SIG-M5 treated with dmso at 0.1 percent for 504 hours (cell line): ENCODE data around the gene SRP19.
"Not testable (repeated sequence)": the region's sequence is repeated elsewhere in the genome, so short reads cannot be mapped to it uniquely, and the experiment has no call there.

ENCODE experiments used
- DNase-seq: peaks from one replicate; lab custom pipeline; 2025; ENCODE audit not compliant: unreplicated experiment; lab: John Stamatoyannopoulos, UW

SRP19 gene

GRCh38 chr5:112869948-112870347 is 8.9 kb downstream of the SRP19 start:
- DNase-seq, result no peak

GRCh38 chr5:112870966-112871365 is 9.9 kb downstream of the SRP19 start:
- peak; percentile 49 for DNase-seq

GRCh38 chr5:112876362-112876761 is 15.3 kb downstream of the SRP19 start:
- no peak for DNase-seq

GRCh38 chr5:112878101-112878500 is 17.0 kb downstream of the SRP19 start:
- no peak for DNase-seq

DNA sequence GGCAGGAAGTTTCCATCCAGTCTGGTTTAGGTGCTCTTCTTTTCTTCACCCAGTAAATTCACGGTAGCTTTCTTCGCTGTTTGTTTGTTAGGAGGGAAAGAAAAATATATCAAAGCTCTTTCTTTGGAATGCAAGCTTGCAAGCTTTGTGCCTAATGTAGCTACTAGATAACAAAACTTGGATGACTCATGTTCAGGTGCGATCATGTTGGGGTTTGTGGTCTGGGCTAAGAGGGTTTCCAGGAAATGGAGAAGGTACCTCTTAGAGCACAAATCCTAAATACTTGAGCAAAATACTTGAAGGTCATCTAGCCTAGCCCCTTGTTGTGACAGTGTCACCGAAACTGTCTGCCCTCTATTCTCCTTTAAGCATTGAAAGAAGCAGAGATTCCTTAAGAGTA is 17.7 kb downstream of the SRP19 start:
- DNase-seq, result no peak

- no peak for DNase-seq
Observed at GRCh38 chr5:112880219-112880964, 19.3 kb downstream of the SRP19 start.

- DNase-seq, result no peak
Observed at GRCh38 chr5:112883192-112883591, 22.1 kb downstream of the SRP19 start.

GRCh38 chr5:112885001-112885400 is 23.9 kb downstream of the SRP19 start:
- no peak for DNase-seq

DNA sequence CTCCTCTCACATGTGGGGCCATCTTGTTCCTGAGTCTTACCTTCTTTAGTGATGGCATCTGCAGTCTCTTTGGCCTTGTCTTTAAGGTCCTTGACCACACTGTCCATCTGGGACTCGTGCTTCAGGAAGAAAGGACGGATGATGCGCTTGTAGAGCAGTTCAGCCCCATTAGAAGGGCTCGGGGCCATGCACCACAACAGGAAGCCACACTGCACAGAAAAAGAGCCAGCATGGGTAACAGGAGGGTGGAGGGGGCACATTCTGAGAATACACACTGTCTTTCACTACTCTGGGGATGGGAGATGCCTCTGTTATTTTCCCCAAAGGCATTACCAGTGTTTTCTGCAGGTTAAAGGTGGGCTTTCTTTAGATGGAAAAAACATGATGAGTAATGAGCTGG is 25.9 kb downstream of the SRP19 start:
- DNase-seq, result no peak

- DNase-seq, result not testable (repeated sequence)
Observed at GRCh38 chr5:112892066-112892465, 31.0 kb downstream of the SRP19 start.

DNA sequence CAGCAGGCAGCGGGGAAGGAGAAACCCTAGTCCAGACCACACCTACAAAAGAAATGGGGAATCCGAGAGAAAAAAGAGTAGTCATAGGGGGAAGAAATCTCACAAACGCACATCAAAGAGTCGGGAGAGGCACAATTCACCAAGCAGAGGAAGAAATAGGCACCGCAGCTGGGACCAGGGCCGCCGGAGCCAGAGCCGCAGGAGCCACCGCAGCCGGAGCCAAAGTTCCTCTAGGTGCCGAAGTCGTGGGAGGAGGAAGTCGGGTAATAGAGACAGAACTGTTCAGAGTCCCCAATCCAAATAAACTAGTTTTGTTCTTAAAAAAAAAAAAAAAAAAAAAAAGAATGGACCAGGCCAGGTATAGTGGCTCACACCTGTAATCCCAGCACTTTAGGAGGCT is 31.7 kb downstream of the SRP19 start:
- no peak for DNase-seq

GRCh38 chr5:112895682-112896081 is 34.6 kb downstream of the SRP19 start:
- DNase-seq, result no peak

- no peak for DNase-seq
Observed at GRCh38 chr5:112902561-112902960, 41.5 kb downstream of the SRP19 start.

GRCh38 chr5:112904996-112905395 is 43.9 kb downstream of the SRP19 start:
- DNase-seq, result not testable (repeated sequence)

DNA sequence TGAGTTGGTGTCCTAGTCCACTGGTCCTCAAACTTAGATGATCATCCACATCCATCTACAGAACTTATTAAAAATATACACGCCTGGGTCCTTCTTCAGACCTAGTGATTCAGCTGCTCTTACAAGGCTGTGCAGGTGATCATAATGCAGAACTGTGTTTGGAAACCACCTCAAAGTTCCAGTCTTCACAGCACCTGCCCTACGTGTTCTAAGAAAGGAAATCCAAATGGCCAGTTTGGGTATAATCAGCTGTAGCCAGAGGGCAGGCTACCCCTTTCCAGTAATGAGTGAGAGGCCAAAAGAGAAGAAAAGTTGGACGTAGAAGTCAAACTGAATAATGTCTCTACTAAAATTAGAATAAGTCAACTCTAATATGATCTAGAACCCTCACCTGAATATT is 45.5 kb downstream of the SRP19 start:
- DNase-seq, result no peak

DNA sequence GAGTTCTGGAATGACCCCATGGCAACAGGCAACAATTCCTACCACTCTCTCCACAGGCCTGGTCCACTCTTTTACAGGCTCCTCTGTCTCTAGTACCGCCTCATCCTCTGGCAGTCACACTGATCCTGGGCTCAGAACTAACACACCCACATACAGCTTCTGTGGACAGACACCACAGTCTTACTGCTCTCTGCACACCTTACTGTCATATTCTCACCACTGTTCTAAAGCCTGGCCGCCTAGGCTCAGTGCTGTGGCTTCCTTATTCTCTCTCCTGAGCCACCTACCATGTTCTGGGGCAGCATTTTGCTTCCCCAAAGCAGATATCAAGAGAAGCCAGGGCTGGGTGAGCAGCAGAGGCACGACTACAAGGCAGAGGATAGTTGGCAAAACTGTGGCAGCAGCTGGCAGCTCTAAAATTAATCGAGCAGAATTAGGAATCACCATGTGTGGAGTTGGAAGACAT is 46.1 kb downstream of the SRP19 start:
- no peak for DNase-seq

DNA sequence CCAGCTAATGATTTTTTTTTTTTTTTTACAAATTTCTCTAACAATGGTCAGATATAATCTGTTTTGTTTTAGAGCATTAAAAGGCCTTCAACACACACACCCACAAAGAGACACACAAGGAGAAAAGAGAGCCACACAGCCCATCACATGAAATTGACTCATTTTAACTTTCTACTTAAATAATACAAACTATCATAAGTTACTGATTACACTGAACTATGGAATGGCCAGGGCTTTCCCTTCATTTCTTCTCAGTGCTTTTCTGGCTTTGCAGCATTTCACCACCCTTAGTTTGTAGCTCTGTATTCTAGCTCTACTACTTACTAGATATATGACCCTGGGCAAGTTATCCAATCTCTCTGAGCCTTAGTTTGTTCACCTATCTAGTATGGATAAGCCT is 47.8 kb downstream of the SRP19 start:
- DNase-seq, result no peak

GRCh38 chr5:112910529-112910928 is 49.4 kb downstream of the SRP19 start:
- no peak for DNase-seq

- no peak for DNase-seq
Observed at GRCh38 chr5:112914584-112914983, 53.5 kb downstream of the SRP19 start.

DNA sequence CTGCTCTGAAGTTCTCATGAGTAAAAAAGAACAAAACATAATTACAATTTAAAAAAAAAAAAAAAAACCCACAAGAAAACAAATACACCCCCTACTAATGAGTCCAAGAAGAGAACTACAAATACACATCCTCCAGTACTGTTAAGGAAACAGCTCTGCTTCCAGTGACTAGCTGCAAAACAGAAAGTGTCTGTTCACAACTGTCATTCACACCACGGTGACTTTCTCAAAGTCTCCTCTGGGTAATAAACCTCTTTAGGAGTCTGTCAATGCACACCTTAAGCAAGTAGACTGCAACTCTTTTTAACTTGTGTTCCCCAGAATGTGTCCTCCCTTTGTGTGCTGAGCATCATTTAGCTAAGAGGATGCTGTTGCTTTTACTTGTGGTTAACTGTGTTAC is 54.7 kb downstream of the SRP19 start:
- no peak for DNase-seq

DNA sequence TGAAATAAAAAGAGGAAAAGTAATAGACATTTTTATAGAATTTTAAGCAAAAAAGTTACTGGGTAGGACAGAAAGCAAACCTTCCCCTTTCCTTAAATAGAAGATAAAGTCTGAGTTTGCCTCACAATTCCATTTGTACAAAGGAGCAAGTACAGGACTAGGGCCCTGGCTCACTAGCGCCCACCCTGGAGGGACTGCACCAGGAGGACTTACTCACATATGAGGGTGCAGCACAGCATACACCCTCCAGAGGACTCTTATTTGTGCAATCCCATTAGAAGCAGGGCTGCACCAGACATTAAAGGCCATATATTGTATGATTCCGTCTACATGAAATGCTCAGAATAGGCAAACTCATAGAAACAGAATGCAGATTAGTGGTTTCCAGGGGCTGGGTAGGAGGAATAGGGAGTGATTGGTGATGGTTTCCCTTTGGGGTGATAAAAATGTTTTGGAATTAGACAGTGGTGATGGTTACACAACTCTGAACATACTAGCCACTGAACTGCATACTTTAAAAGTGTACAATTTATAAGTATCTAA is 56.4 kb downstream of the SRP19 start:
- peak; percentile 25 for DNase-seq

DNA sequence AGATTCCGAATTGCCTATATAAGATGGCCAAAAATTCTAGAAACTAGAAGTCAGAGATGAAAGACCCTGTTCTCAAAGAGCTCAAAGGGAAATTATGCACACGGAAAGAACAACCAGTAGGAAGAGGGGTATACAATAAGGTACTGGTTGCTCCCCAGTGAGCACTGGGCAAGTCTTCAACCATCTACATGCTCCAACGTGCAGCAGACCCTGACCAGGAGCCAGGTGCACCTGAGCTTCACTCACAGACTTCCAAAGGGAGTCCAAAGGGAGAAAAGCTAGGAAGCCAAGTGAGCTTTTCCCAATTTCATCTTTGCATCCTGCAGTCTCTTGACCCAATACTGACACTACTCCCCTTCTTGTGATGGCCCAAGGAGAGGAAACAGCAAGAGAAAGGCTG is 57.0 kb downstream of the SRP19 start:
- no peak for DNase-seq

GRCh38 chr5:112918679-112919078 is 57.6 kb downstream of the SRP19 start:
- DNase-seq, result no peak
